ENCODE results near the gene JPH3. TPM values are rescaled to one million over a fixed set of nuclear protein-coding genes. Genes with fewer than 3 reads are reported as not detected.
A peak's percentile ranks its signal among the peaks of the same experiment; 100 is the strongest.

Gene JPH3
- total RNA-seq, 2 donors from 2014 or later = 37.0 to 39.1 TPM

GRCh38 chr16:87693827-87694226 is 91.5 kb downstream of the JPH3 start:
- Histone ChIP-seq H3K27ac (ENCODE audit: low read depth, low read length) (no peak overlapping the region), H3K4me1 (ENCODE audit: control insufficient read depth, insufficient read depth, low read length) (no peaks in the 10 kb centered on the region), H3K4me3 (ENCODE audit: low read length) (no peak overlapping the region), H3K27me3 (ENCODE audit: control insufficient read depth, insufficient read depth, low read length, poor library complexity, severe bottlenecking) (no peaks in the 10 kb centered on the region), H3K9ac (ENCODE audit: extremely low read depth, low read length, poor library complexity, severe bottlenecking) (no peak overlapping the region), H3K36me3 (ENCODE audit: control insufficient read depth, insufficient read depth, low read length) (peaks cover 21% of the 10 kb centered on the region), H3K9me3 (ENCODE audit: control insufficient read depth, low read length) (no peaks in the 10 kb centered on the region)
- 93 to 100% methylated on average over 6 to 16 of the region's 16 CpGs for WGBS, 2 experiments (ENCODE audit: insufficient coverage in 1 of 2, insufficient read length in 1 of 2)
- H3K4me3 Mint-ChIP-seq = no peak overlapping the region
- no peak for DNase-seq
- H3K36me3 Mint-ChIP-seq (ENCODE audit: low read depth) = peaks cover 20% of the 10 kb centered on the region
- no peaks in the 10 kb centered on the region for H3K9me3 Mint-ChIP-seq
- no peaks in the 10 kb centered on the region for H3K4me1 Mint-ChIP-seq
- H3K27me3 Mint-ChIP-seq (ENCODE audit: insufficient read depth) = no peaks in the 10 kb centered on the region
- no peak overlapping the region for H3K27ac Mint-ChIP-seq
- TF ChIP-seq CTCF (conservative IDR thresholded peaks at IDR 0.05) = no peak

DNA sequence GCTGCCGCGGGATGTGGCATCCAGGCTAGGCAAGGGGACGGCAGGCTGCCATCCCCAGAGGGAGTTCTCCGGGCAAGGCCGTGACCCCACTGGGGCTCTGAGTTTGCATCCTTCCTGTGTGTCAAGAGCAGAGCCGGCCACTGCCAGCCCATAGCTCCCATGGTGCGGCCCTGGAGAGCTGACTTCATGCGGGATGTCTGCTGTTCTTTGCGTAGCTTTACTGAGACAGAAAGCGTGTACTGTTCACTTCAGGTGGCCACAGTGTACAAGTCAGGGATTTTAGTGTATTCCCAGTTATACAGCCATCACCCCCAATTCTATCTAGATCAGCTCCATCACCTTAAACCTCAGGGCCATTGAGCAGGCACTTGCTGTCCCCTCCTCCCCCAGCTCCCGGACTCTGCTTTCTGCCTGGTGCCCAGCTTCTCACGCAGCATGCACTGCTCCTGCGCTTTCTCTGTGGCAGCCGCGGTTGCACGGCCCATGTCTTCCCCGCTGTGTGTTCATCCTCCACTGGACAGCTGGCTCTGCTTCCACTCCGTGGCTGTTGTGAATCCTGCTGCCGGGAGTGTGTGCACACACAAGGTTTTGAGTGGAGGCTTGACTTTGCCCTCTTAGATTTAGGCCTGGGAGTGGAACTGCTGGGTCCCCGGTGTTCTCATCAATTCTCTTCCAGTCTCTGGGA is 92.3 kb downstream of the JPH3 start:
- no peaks in the 10 kb centered on the region for H3K27me3 ChIP-seq (ENCODE audit: control insufficient read depth, insufficient read depth, low read length, poor library complexity, severe bottlenecking)
- Mint-ChIP-seq H3K36me3 (ENCODE audit: low read depth) (peaks cover 20% of the 10 kb centered on the region), H3K9me3 (no peaks in the 10 kb centered on the region), H3K27me3 (ENCODE audit: insufficient read depth) (no peaks in the 10 kb centered on the region), H3K4me3 (no peak overlapping the region), H3K4me1 (no peaks in the 10 kb centered on the region), H3K27ac (no peak overlapping the region)
- DNase-seq = no peak
- no peaks in the 10 kb centered on the region for H3K4me1 ChIP-seq (ENCODE audit: control insufficient read depth, insufficient read depth, low read length)
- H3K4me3 ChIP-seq (ENCODE audit: low read length) = no peak overlapping the region
- H3K27ac ChIP-seq (ENCODE audit: low read depth, low read length) = no peak overlapping the region
- no peaks in the 10 kb centered on the region for H3K9me3 ChIP-seq (ENCODE audit: control insufficient read depth, low read length)
- H3K36me3 ChIP-seq (ENCODE audit: control insufficient read depth, insufficient read depth, low read length) = peaks cover 21% of the 10 kb centered on the region
- TF ChIP-seq CTCF (conservative IDR thresholded peaks at IDR 0.05) = no peak
- H3K9ac ChIP-seq (ENCODE audit: extremely low read depth, low read length, poor library complexity, severe bottlenecking) = no peak overlapping the region
- 96% methylated on average over 15 to 20 of the region's 20 CpGs for WGBS, 2 experiments (ENCODE audit: insufficient coverage in 1 of 2, insufficient read length in 1 of 2)

DNA sequence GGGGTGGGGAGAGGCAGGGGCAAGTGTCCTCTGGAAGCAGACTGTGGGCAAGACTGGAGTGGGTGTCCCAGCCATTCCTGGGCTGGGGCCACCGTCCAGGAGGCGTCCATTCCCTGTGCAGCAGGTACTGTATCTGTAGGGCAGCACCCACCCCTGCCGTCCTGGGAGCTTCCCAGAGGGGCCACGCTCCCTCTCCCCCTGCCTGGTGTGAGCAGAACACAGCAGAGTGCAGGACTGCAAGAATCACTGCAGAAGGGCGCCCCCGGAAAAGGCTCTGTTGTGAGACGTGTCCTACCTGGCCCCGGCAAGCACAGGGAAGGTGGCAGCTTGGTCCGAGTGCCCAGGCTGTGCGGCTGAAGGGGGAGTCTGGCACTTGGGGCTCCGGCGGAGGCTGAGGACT is 93.2 kb downstream of the JPH3 start:
- Mint-ChIP-seq H3K9me3 (no peaks in the 10 kb centered on the region), H3K4me1 (no peaks in the 10 kb centered on the region), H3K4me3 (no peak overlapping the region), H3K27ac (peak overlapping the region; percentile 48), H3K36me3 (ENCODE audit: low read depth) (peaks cover 26% of the 10 kb centered on the region), H3K27me3 (ENCODE audit: insufficient read depth) (no peaks in the 10 kb centered on the region)
- Histone ChIP-seq H3K9me3 (ENCODE audit: control insufficient read depth, low read length) (no peaks in the 10 kb centered on the region), H3K4me3 (ENCODE audit: low read length) (no peak overlapping the region), H3K9ac (ENCODE audit: extremely low read depth, low read length, poor library complexity, severe bottlenecking) (no peak overlapping the region), H3K27ac (ENCODE audit: low read depth, low read length) (no peak overlapping the region), H3K36me3 (ENCODE audit: control insufficient read depth, insufficient read depth, low read length) (peaks cover 25% of the 10 kb centered on the region), H3K27me3 (ENCODE audit: control insufficient read depth, insufficient read depth, low read length, poor library complexity, severe bottlenecking) (no peaks in the 10 kb centered on the region), H3K4me1 (ENCODE audit: control insufficient read depth, insufficient read depth, low read length) (no peaks in the 10 kb centered on the region)
- no peak for DNase-seq
- WGBS, 2 experiments (ENCODE audit: insufficient coverage in 1 of 2, insufficient read length in 1 of 2) = 93 to 100% methylated on average over 11 to 12 of the region's 12 CpGs
- no peak for TF ChIP-seq CTCF (conservative IDR thresholded peaks at IDR 0.05)

Data from endodermal cell (in vitro differentiated cells).